ENCODE measurements around the gene LMO4.

- no peak for TF ChIP-seq CTCF (conservative IDR thresholded peaks at IDR 0.05; ENCODE audit: low read depth in 2 of 2)
- no peak for TF ChIP-seq REST (IDR thresholded peaks at IDR 0.05; ENCODE audit: unreplicated experiment)
- TF ChIP-seq EZH2 (IDR thresholded peaks at IDR 0.05; ENCODE audit: low read depth, unreplicated experiment), result no peak
- no peak for TF ChIP-seq JUNB (IDR thresholded peaks at IDR 0.05; ENCODE audit: unreplicated experiment)
Measured at GRCh38 chr1:87318056-87318650, 10.5 kb upstream of the LMO4 start.

Data from GM23338 (cell line).